Hematopoietic multipotent progenitor cell (in vitro differentiated cells): Measurements from ENCODE around the gene GPC4. TPM values are rescaled to one million over a fixed set of nuclear protein-coding genes. Genes with fewer than 3 reads are reported as not detected.
A peak's percentile ranks its signal among the peaks of the same experiment; 100 is the strongest.
"Not testable (repeated sequence)": the region's sequence is repeated elsewhere in the genome, so short reads cannot be mapped to it uniquely, and the experiment has no call there.

Experiments
- DNase-seq, 3 donors: peaks; one replicate each; pipeline ENCODE4 v3.0.0-alpha.2; 2011 to 2015; ENCODE audit warnings: low read depth in 2 of 3, low spot score in 2 of 3
- total RNA-seq: library from RNA; depleted of rRNA; stranded (reverse); fragments of >200 nt; gene quantifications from one replicate; pipeline ENCODE4 v1.2.3, GENCODE V29; 2012

GPC4 gene
- total RNA-seq, 1 donor, result under 0.01 TPM

- DNase-seq, result no peak
Measured at GRCh38 chrX:133370696-133371275, 44.5 kb downstream of the GPC4 start.

GRCh38 chrX:133369065-133369464, 46.2 kb downstream of the GPC4 start:
- peak in 2 of 3 donors; percentile 0 to 2 for DNase-seq

GRCh38 chrX:133366735-133367134, 48.6 kb downstream of the GPC4 start:
- no peak for DNase-seq

- no peak for DNase-seq
Measured at GRCh38 chrX:133365871-133366611, 49.2 kb downstream of the GPC4 start.

- DNase-seq, result no peak
Measured at GRCh38 chrX:133364865-133365264, 50.4 kb downstream of the GPC4 start.

- DNase-seq, result no peak
Measured at GRCh38 chrX:133364196-133364595, 51.1 kb downstream of the GPC4 start.

GRCh38 chrX:133362538-133362937, 52.8 kb downstream of the GPC4 start:
- DNase-seq, result no peak

GRCh38 chrX:133359466-133359865, 55.8 kb downstream of the GPC4 start:
- no peak for DNase-seq

GRCh38 chrX:133353233-133353632, 62.1 kb downstream of the GPC4 start:
- DNase-seq, result no peak

- no peak for DNase-seq
Measured at GRCh38 chrX:133350751-133351150, 64.5 kb downstream of the GPC4 start.

- DNase-seq, result no peak
Measured at GRCh38 chrX:133346026-133346425, 69.3 kb downstream of the GPC4 start.

GRCh38 chrX:133339566-133339965, 75.7 kb downstream of the GPC4 start:
- DNase-seq, result no peak

- DNase-seq, result no peak
Measured at GRCh38 chrX:133337250-133337649, 78.0 kb downstream of the GPC4 start.

GRCh38 chrX:133335027-133335426, 80.3 kb downstream of the GPC4 start:
- peak in 2 of 3 donors; percentile 15 to 54 for DNase-seq

- DNase-seq, result no peak
Measured at GRCh38 chrX:133333154-133333750, 82.0 kb downstream of the GPC4 start.

GRCh38 chrX:133332737-133333136, 82.6 kb downstream of the GPC4 start:
- no peak for DNase-seq

- DNase-seq, result no peak
Measured at GRCh38 chrX:133330956-133331355, 84.3 kb downstream of the GPC4 start.

- no peak for DNase-seq
Measured at GRCh38 chrX:133325422-133325821, 89.9 kb downstream of the GPC4 start.

GRCh38 chrX:133323431-133323830, 91.9 kb downstream of the GPC4 start:
- DNase-seq, result peak in 2 of 3 donors; percentile 35 to 83

GRCh38 chrX:133322269-133322668, 93.0 kb downstream of the GPC4 start:
- not testable (repeated sequence) for DNase-seq

GRCh38 chrX:133321451-133321850, 93.8 kb downstream of the GPC4 start:
- DNase-seq, result no peak

GRCh38 chrX:133314281-133314680, 101.0 kb downstream of the GPC4 start:
- DNase-seq, result no peak
